HepG2 (cell line): Measurements from ENCODE around the gene ARHGAP35. TPM values are rescaled to one million over a fixed set of nuclear protein-coding genes. Genes with fewer than 3 reads are reported as not detected.

ENCODE experiments used
- BCL6 ChIP-seq: IDR thresholded peaks from 2 replicates; pipeline ENCODE4 v1.6.1; 2016; ENCODE audit warnings: missing genetic modification reagents, missing compliant biosample characterization
- BORCS8-MEF2B ChIP-seq: sonication (generic); formaldehyde crosslinking; IDR thresholded peaks from 2 replicates; pipeline ENCODE4 v1.8.0; 2022; ENCODE audit warnings: mild to moderate bottlenecking, missing genetic modification reagents
- HNRNPK ChIP-seq: fragments of 200-400 bp; formaldehyde crosslinking; IDR thresholded peaks from 2 replicates; pipeline ENCODE4 v1.6.1; 2018; ENCODE audit warnings: low read length, low read depth, moderate library complexity, mild to moderate bottlenecking; ENCODE audit not compliant: poor library complexity, severe bottlenecking
- IKZF1 ChIP-seq: fragments of 450-650 bp; IDR thresholded peaks from 2 replicates; pipeline ENCODE4 v1.7.1; 2016
- NCOA1 ChIP-seq: sonication (generic); formaldehyde crosslinking; IDR thresholded peaks from 2 replicates; pipeline ENCODE4 v1.9.0; 2021; ENCODE audit warnings: missing genetic modification reagents
- RARA ChIP-seq: IDR thresholded peaks from 2 replicates; pipeline ENCODE4 v1.6.1; 2016; ENCODE audit warnings: missing genetic modification reagents, missing compliant biosample characterization
- RFXANK ChIP-seq: IDR thresholded peaks from 2 replicates; pipeline ENCODE4 v1.6.1; 2016
- ZBTB25 ChIP-seq: IDR thresholded peaks from 2 replicates; pipeline ENCODE4 v1.6.1; 2018; ENCODE audit warnings: missing genetic modification reagents
- ZNF12 ChIP-seq: sonication (generic); formaldehyde crosslinking; IDR thresholded peaks from 2 replicates; pipeline ENCODE4 v1.5.0; 2020; ENCODE audit warnings: missing genetic modification reagents
- ZNF136 ChIP-seq: sonication (generic); formaldehyde crosslinking; IDR thresholded peaks from 2 replicates; pipeline ENCODE4 v1.8.1; 2022; ENCODE audit warnings: low read depth, mild to moderate bottlenecking, moderate library complexity, missing genetic modification reagents
- ZNF367 ChIP-seq: sonication (generic); formaldehyde crosslinking; IDR thresholded peaks from 2 replicates; pipeline ENCODE4 v1.4.0; 2020; ENCODE audit warnings: missing genetic modification reagents, borderline replicate concordance
- ZNF382 ChIP-seq: sonication (generic); formaldehyde crosslinking; IDR thresholded peaks from 2 replicates; pipeline ENCODE4 v1.5.0; 2020; ENCODE audit warnings: missing genetic modification reagents, mild to moderate bottlenecking, borderline replicate concordance
- ZNF558 ChIP-seq: sonication (generic); formaldehyde crosslinking; IDR thresholded peaks from 2 replicates; pipeline ENCODE4 v1.9.0; 2022; ENCODE audit warnings: mild to moderate bottlenecking, missing genetic modification reagents, borderline replicate concordance
- ZNF749 ChIP-seq: sonication (generic); formaldehyde crosslinking; IDR thresholded peaks from 2 replicates; pipeline ENCODE4 v1.8.0; 2022; ENCODE audit warnings: mild to moderate bottlenecking, missing genetic modification reagents, moderate library complexity, borderline replicate concordance
- polyA plus RNA-seq, 8 experiments: library from polyadenylated mRNA; depleted of rRNA in 3 of 8; stranded (reverse) in 7 of 8; unstranded in 1 of 8; fragments of >200 nt; fragmentation: Illumina TruSeq in 4 of 8; extraction: Trizol in 4 of 8; gene quantifications; 2 replicates each; pipeline versions ENCODE4 v1.2.1 to v1.2.3, GENCODE V29; 2011 to 2016; ENCODE audit warnings: low read depth in 4 of 8, missing spikeins in 1 of 8, mixed read lengths in 1 of 8; ENCODE audit not compliant: insufficient read depth in 1 of 8
- total RNA-seq, 5 experiments: library from RNA; depleted of rRNA; stranded (reverse); fragments of >200 nt; fragmentation: Illumina TruSeq; extraction: Trizol; gene quantifications; 2 replicates each; pipeline ENCODE4 v1.2.3, GENCODE V29; 2016; ENCODE audit warnings: low read depth in 1 of 5
- TF ChIP-seq, protein P1 (sequence below): sonication (generic); formaldehyde crosslinking; IDR thresholded peaks from 2 replicates; pipeline ENCODE4 v1.4.0; 2020; ENCODE audit warnings: missing genetic modification reagents, borderline replicate concordance
- TF ChIP-seq, protein P2 (sequence below): sonication (generic); formaldehyde crosslinking; IDR thresholded peaks from 2 replicates; pipeline ENCODE4 v1.4.0; 2020; ENCODE audit warnings: mild to moderate bottlenecking, missing genetic modification reagents
- TF ChIP-seq, protein P3 (sequence below): IDR thresholded peaks from 2 replicates; pipeline ENCODE4 v1.6.1; 2012; ENCODE audit warnings: inconsistent platforms

Gene ARHGAP35
- total and polyA plus RNA-seq, 2 of the 13 experiments (the other 11 are each of a cell fraction or from before 2014, with no cell fraction given) = 30.1 to 30.2 TPM

GRCh38 chr19:46856062-46857022 lies 4.5 kb upstream of the ARHGAP35 start (continued):
- TF ChIP-seq, protein P1, sequence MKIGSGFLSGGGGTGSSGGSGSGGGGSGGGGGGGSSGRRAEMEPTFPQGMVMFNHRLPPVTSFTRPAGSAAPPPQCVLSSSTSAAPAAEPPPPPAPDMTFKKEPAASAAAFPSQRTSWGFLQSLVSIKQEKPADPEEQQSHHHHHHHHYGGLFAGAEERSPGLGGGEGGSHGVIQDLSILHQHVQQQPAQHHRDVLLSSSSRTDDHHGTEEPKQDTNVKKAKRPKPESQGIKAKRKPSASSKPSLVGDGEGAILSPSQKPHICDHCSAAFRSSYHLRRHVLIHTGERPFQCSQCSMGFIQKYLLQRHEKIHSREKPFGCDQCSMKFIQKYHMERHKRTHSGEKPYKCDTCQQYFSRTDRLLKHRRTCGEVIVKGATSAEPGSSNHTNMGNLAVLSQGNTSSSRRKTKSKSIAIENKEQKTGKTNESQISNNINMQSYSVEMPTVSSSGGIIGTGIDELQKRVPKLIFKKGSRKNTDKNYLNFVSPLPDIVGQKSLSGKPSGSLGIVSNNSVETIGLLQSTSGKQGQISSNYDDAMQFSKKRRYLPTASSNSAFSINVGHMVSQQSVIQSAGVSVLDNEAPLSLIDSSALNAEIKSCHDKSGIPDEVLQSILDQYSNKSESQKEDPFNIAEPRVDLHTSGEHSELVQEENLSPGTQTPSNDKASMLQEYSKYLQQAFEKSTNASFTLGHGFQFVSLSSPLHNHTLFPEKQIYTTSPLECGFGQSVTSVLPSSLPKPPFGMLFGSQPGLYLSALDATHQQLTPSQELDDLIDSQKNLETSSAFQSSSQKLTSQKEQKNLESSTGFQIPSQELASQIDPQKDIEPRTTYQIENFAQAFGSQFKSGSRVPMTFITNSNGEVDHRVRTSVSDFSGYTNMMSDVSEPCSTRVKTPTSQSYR = no peak; the same call in 1 of the 2 replicates
- TF ChIP-seq ZNF367 (no peak), BORCS8-MEF2B (CRISPR knock-in tag) (no peak; the same call in 1 of the 2 replicates), HNRNPK (no peak), ZNF136 (CRISPR knock-in tag) (no peak; the same call in 1 of the 2 replicates), RARA (no peak), NCOA1 (no peak), RFXANK (CRISPR knock-in tag) (no peak), IKZF1 (no peak), ZBTB25 (no peak), ZNF558 (CRISPR knock-in tag) (no peak), ZNF12 (0 out of 2 replicates have a peak, but pooled peaks have one; percentile 35), ZNF382 (CRISPR knock-in tag) (no peak), ZNF749 (CRISPR knock-in tag) (no peak; the same call in 1 of the 2 replicates), BCL6 (CRISPR knock-in tag) (peak; percentile 59)
- TF ChIP-seq, protein P2, sequence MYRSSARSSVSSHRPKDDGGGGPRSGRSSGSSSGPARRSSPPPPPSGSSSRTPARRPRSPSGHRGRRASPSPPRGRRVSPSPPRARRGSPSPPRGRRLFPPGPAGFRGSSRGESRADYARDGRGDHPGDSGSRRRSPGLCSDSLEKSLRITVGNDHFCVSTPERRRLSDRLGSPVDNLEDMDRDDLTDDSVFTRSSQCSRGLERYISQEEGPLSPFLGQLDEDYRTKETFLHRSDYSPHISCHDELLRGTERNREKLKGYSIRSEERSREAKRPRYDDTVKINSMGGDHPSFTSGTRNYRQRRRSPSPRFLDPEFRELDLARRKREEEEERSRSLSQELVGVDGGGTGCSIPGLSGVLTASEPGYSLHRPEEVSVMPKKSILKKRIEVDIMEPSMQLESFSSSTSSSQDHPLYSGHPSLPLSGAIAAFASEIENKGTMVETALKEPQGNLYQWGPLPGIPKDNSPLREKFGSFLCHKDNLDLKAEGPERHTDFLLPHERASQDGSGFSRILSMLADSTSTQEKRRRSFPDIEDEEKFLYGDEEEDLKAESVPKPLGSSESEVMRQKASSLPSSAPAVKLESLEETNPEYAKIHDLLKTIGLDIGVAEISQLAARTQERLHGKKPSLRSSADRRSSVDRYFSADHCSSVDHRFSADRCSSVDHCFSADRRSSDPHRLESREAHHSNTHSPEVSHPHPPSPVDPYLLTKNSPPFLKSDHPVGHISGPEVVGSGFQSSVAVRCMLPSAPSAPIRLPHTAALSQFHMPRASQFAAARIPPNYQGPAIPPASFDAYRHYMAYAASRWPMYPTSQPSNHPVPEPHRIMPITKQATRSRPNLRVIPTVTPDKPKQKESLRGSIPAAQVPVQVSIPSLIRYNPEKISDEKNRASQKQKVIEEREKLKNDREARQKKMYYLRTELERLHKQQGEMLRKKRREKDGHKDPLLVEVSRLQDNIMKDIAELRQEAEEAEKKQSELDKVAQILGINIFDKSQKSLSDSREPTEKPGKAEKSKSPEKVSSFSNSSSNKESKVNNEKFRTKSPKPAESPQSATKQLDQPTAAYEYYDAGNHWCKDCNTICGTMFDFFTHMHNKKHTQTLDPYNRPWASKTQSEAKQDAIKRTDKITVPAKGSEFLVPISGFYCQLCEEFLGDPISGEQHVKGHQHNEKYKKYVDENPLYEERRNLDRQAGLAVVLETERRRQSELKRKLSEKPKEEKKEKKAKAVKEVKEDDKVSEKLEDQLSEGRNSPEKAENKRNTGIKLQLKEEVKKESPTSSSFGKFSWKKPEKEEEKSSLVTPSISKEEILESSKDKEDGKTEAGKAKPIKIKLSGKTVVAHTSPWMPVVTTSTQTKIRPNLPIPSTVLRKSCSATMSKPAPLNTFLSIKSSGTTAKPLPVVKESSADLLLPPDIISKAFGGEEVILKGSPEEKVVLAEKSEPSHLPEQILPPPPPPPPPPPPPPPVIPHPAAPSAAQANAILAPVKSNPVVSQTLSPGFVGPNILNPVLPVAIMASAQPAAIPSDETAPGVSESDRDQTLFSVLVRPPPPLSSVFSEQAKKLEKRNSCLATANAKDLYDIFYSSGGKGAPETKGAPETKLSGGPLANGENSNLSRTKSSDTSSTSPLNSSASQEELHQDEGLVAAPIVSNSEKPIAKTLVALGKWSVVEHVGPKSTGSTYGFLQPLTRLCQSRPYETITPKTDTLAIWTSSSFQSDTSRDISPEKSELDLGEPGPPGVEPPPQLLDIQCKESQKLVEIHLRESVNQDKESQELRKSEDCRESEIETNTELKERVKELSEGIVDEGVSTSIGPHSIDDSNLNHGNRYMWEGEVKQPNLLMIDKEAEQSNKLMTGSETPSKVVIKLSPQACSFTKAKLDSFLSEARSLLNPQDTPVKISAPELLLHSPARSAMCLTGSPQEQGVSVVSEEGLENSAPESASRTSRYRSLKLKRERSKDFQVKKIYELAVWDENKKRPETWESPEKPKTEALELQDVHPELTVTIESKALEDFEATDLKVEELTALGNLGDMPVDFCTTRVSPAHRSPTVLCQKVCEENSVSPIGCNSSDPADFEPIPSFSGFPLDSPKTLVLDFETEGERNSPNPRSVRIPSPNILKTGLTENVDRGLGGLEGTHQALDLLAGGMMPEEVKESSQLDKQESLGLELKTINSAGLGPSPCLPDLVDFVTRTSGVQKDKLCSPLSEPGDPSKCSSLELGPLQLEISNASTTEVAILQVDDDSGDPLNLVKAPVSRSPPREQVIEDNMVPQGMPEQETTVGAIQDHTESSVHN (CRISPR knock-in tag) = no peak
- TF ChIP-seq, protein P3, sequence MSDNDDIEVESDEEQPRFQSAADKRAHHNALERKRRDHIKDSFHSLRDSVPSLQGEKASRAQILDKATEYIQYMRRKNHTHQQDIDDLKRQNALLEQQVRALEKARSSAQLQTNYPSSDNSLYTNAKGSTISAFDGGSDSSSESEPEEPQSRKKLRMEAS = no peak; the same call in 1 of the 2 replicates
